NCI-H1930 (cell line): ENCODE measurements around the gene FAM110D.

ENCODE experiments used
- DNase-seq, 2 experiments: peaks; one replicate each; lab custom pipeline; 2025; lab: John Stamatoyannopoulos, UW

The FAM110D gene

GRCh38 chr1:26129778-26130177 lies 29.1 kb upstream of the FAM110D start:
- DNase-seq, result no peak

DNA sequence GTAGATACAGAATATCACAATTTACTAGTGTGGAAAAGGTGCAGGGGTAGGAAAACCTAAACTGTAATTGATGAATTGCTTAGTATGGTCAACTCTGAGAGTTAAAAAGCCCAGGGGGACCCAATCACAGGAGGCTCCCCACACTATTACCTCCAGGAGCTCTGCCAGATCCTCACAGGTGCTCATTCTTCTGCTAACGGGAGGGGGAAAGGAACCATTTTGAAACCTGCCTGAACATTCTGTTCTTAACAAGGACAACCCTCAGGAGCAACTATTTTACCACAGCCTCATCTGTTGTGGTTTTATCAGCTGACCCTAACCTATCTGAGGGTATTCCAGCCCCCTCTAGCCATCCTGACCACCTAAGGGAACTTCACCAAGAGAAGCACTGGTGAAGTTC lies 28.2 kb upstream of the FAM110D start:
- DNase-seq, result no peak

DNA sequence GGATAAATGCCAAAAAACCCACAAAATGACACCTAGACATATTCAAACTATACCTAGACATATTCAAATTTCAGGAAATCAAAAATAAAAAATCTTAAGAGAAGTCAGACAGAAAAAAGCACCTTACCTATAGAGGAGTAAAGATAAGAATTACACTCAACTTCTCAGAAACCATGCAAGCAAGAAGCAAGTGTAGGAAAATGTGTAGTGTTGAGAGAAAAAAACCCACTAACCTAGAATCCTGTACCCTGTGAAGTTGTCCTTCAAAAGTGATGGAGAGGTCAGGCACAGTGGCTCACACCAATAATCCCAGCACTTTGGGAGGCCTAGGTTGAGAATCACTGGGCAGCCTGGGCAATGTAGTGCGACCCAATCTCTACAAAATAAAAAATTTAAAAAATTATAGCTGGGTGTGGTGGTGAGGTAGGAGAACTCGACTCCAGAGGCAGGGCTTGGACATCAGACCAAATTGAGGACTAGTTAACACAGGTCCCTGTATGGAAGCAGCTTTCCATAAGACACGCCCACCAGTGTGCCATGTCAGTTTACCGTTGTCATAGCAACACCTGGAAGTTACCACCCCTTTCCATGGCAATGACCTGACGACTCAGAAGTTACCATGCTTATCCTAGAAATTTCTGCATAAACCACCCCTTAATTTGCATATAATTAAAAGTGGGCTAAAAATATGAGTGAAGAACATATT lies 26.6 kb upstream of the FAM110D start:
- no peak for DNase-seq

DNA sequence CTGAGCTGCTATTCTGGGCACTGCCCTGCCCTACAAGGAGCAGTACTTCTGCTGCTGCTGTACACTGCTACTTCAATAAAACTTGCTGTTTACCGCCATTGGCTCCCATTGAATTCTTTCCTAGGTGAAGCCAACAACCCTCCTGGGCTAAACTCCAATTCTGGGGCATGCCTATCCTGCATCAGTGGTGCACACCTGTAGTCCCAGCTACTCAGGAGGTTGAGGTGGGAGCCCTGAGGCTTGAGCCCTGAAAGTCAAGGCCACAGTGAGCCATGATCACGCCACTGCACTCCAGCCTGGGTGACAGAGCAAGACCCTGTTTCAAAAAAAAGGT lies 26.1 kb upstream of the FAM110D start:
- no peak for DNase-seq

- DNase-seq, result no peak
Measured at GRCh38 chr1:26134466-26134865, 24.4 kb upstream of the FAM110D start.

DNA sequence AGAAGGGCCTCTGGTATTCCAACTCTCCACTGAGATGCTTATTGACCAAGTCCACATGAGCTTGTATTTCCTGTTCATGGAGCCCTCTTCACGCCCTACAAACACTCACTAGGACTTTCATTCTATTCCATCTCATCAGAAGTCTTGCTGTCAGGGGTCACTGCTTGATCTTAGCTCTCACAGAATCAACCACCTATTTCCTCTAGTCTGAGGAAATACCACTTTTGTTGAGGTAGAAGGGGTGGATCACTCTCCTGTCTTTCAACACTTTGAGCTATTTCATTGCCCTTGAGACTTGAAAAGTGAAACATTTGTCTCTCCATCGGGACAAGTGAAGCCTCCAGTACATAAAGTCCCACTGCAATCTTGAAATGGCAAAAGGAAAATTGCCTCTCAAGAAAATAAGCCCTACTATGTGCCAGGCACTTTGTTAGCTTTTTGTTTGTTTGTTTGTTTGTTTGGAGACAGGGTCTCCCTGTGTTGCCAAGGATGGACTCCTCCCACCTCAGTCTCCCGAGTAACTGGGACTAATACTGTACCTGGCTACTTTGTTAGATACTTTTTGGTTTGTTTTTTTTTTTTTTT lies 19.8 kb upstream of the FAM110D start:
- no peak for DNase-seq

- no peak for DNase-seq
Measured at GRCh38 chr1:26142159-26142558, 16.7 kb upstream of the FAM110D start.

DNA sequence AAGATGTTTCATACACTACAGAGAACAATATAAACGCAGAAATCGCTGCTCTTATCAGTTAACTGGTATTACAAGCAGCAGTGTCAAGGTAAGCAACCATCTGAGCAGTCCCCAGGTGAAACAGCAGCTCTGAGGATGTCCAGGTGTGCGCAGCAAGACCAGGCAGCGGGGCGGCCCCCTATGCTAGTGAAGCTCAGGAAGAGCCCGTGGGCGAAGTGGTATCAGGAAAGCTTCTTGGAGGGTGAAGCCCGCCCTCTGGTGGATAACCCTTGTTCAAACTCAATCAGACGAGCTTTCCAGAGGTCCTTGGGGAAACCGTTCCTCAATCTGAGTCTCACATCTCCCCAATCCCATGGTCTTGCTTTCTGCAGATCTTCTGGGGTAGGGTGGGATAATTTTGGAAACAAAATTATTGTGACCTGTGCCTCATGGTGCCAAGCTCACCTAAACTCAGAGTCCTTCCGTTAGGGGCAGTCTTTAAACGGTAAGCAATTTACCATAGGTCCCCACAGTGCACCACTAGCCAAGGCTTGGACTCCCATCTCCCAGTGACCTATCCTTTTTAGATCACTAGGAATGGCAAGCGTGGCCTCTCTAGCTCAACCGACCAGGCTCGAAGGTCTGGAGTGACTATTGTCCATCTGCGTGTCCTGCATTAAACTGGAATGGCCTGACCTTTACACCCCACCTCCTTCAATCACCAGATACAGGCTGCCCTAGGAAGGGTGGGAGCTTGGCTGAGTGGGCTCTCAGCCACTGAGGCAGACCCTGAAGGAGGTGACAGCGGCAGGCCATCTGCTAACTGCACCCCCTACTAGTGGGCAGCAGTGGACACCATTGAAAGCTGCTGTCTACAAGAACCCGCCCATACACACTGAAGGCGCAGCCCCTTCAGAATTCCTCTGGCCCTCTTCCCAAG lies 13.6 kb upstream of the FAM110D start:
- peak; percentile 78 to 81 for DNase-seq

DNA sequence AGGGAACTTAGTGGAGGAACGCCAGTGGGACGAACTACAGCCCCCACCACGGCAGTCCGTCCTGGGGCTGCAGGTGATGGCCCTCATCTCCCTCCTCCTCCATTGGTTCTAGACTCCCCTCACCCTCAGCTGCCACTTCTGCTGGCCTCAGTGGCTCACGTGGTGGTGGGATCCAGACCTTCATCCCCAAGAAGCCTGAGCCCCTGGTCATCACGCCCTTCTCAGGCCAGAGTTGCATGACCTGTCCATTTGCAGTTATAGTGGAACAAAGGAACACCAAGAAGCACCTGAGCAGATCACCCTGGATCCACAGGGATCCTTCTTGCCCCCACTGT lies 13.0 kb upstream of the FAM110D start:
- no peak for DNase-seq

- DNase-seq, result no peak
Measured at GRCh38 chr1:26148887-26149286, 10.0 kb upstream of the FAM110D start.

DNA sequence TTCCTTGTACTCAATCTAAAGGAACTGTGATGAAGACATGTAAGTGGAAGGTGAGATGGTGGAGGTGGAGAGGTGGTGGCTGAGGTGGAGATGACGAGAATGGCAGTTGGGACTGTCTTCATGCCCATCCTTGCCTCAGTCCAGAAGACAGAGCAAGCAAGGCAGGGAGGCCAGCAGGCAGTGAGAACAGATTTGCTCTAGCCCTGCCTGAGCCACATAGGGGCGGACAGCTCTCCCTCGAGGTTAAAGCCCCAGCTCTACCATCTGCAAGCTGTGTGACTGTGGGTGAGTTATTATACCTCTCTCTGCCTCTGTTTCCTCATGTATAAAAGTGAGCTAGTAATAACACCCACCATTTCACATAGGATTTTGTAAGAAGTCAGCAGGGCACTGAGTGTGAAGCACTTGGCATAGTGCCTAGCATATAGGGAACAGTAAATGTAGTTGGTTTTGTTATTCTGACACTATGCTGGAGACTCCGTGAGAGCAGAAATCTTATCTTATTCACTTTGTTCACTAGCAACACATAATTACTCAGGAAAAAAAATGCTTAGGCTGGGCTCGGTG lies 4.8 kb upstream of the FAM110D start:
- no peak for DNase-seq

GRCh38 chr1:26154750-26155149 lies 4.1 kb upstream of the FAM110D start:
- DNase-seq, result no peak

DNA sequence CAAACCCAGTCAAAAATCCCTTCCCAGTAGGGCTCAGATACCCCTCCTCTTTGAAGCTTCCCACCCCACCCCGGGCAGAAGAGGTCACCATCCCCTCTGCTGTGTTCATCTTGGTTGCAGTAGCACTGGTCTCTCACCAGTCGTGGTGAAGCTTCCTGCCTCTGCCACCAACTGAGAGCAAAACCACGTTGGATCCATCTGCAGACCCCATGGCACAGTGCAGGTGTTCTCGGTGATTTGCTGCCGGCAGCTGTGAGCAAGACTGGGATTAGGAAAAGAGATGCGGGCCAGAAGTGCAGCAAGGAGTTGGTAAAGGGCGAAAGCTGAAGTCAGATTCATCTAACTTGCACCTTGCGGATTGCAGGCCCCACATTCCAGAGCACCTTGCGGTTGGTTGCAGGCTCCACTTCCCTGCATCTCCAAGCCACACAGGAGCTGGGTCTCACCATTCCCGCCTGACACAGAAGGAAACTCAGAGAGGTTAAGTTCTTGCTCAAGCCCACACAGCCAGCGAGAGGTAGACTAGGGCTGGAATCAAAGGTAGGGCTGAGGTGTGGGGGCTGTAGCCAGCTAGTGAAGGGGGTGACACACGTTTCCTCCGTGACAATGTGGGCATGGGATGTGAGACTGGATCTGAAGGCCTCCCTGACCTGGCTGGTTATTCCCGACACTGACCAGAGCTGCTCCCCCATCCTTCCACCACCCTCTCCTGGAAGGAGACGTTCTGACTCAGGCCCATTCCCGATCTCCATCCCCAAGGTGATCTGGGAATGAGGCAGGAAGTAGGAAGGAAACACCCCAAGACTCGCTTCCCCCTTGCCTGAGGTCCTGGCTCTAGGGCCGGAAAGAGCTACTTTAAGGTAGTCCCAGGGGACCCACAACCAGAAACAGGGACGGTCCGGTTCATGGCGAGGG lies 3.3 kb upstream of the FAM110D start:
- no peak for DNase-seq

GRCh38 chr1:26156285-26157038 lies 2.4 kb upstream of the FAM110D start:
- peak in 1 of 2 experiments; percentile 25 for DNase-seq

DNA sequence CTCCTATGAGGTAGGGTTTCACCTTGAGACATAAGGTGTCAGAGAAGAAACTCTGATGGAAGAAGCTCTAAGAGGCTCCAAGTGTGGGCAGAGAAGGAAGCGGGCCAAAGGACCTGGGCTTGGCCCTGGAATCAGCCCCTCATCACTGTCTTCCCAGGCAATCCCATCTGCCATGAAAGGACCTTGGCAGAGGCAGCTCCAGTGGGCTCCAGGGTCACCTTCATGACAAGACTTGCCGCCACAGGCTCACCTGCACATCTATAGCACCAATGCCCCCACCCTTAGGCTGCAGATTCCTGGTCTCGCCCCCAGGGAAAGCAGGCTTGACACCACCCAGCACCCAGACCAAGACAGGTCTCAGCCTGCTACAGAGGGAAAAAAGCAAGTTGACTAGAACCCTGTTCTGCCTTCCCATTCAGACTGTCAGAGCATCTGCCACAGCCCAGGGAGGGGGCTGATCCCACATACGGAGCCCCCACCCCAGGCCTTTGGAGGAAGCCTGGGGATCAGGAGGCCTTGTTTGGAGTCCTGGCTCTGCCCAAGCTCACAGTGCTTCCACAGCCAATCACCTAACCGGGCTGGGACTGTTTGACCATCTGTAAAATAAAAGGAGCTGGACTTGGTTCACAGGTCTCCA lies 490 bp upstream of the FAM110D start:
- no peak for DNase-seq

DNA sequence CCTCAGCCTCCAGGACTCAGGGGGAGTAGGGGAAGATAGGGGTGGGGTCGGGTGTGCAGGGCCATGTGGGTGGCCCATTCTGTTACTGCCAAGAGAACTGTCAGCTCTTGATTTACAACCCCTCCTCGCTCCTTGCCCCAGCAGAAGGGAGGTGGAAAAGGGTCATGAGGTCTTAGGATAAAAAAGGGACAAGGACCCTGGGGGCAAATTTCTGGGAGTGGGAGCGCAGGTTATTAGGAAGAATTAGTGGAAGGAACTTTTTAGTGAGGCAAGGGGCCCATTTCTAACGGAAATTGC lies 812 bp downstream of the FAM110D start:
- DNase-seq, result no peak

DNA sequence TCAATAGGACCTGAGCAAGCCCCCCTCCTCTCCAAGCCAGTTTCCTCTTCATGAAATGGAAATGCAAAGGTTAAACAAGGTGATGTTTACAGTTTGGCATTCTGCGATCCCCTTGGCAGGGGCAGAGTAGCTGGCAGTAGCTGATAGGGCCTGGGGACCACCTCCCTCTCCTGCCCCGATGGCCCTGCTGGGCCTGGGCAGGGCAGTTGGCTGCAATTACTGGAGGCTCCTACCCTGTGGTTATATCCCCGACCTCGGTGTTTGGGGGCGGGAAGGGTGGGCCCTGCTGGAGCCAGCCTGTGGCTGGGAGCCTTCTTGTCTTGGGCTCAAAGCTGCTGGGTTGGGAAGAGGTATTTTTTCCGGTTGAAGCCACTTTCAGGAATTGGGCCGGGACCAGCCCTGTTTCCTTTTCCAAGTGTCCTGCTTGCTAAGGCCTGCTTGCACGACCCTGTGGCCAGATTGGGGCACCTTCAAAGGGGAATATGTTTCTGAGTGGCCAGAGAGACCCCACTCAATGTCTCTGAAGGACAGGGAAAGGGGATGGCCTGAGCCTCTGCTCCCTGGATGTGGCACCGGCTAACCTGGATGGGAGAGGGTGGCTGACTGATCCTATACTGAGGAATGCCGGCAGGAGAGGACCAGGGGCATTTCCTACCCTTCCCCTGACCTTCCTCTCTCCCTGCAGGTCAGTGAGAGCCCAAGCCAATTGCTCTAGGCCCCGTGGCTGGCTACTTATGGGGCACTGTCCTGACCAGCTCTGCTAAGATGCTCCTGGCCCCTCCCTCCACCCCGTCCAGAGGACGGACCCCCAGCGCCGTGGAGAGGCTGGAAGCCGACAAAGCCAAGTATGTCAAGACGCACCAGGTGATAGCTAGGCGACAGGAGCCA lies 1.9 kb downstream of the FAM110D start:
- DNase-seq, result no peak

DNA sequence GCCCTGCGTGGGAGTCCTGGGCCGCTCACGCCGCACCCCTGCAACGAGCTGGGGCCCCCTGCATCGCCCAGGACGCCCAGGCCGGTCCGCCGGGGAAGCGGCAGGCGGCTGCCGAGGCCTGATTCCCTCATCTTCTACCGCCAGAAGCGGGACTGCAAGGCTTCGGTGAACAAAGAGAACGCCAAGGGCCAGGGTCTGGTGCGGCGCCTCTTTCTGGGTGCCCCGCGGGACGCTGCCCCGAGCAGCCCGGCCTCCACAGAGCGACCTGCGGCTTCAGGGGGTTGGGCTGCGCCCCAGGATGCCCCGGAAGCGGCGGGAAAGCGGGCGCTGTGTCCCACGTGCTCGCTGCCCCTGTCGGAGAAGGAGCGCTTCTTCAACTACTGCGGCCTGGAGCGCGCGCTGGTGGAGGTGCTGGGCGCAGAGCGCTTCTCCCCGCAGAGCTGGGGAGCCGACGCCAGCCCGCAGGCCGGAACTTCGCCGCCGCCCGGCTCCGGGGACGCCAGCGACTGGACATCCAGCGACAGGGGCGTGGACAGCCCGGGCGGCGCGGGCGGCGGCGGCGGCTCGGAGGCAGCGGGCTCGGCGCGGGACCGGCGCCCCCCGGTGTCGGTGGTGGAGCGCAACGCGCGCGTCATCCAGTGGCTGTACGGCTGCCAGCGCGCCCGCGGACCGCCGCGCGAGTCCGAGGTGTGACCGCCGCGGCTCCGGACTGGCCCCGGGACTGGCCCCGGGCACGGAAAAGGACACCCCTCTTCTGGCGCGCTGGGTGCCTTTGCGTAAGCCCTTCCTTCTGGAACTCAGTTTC lies 2.7 kb downstream of the FAM110D start:
- DNase-seq, result peak; percentile 50 to 62

GRCh38 chr1:26162220-26162709 lies 3.4 kb downstream of the FAM110D start:
- DNase-seq, result no peak
